ENCODE data around the gene GALNT2. TPM values are rescaled to one million over a fixed set of nuclear protein-coding genes. Genes with fewer than 3 reads are reported as not detected.

Gene GALNT2
- total and polyA plus RNA-seq, 2 donors (not counting 1 experiment from before 2014, with no cell fraction given) = 19.0 to 184 TPM

GRCh38 chr1:230186003-230186863, 119.2 kb downstream of the GALNT2 start:
- no peaks in the 10 kb centered on the region for H3K27me3 Mint-ChIP-seq
- ChIA-PET CTCF (interaction anchor here (1.0 to 1.5 kb wide), 3 partner anchors 9 to 525 kb away, joined by 3 to 4 read pairs (median 4); no protein-coding TSS in a partner anchor), POLR2A (no interaction called here)
- ATAC-seq (ENCODE audit: low read depth) = no peak
- intact Hi-C loops (cut with micrococcal nuclease) = no loop called here
- Histone ChIP-seq H3K4me1 (ENCODE audit: control insufficient read depth in 2 of 2, insufficient read depth in 2 of 2, low read length in 2 of 2) (peaks cover 19 to 20% of the 10 kb centered on the region in 2 donors), H3K27ac (ENCODE audit: low read length in 2 of 2) (no peak overlapping the region), H3K36me3 (replicated peaks in 1 of 2; ENCODE audit: control extremely low read depth in 1 of 2, control insufficient read depth in 1 of 2, extremely low read depth in 1 of 2, insufficient read depth in 2 of 2, low read length in 1 of 2) (peaks cover 0 to 10% of the 10 kb centered on the region in 2 experiments), H3K79me2 (ENCODE audit: control insufficient read depth, insufficient read depth, low read length) (peaks cover 6% of the 10 kb centered on the region), H3K9ac (ENCODE audit: low read length) (no peak overlapping the region), H4K20me1 (ENCODE audit: control insufficient read depth, insufficient read depth, low read length, poor library complexity, severe bottlenecking) (no peaks in the 10 kb centered on the region), H3K27me3 (replicated peaks in 1 of 4; ENCODE audit: control extremely low read depth in 1 of 4, control insufficient read depth in 3 of 4, insufficient read depth in 4 of 4, low read length in 3 of 4) (no peaks in the 10 kb centered on the region), H3K9me3 (ENCODE audit: control extremely low read depth in 1 of 3, control insufficient read depth in 2 of 3, insufficient read depth in 1 of 3, low read length in 2 of 3) (peaks cover 0 to 4% (median 3%) of the 10 kb centered on the region in 3 donors), H2AFZ (ENCODE audit: insufficient read depth, low read depth, low read length, poor library complexity, severe bottlenecking) (no peak overlapping the region), H3K4me2 (replicated peaks; ENCODE audit: low read depth, low read length, poor library complexity, severe bottlenecking) (peak overlapping the region; percentile 1), H3K4me3 (ENCODE audit: control extremely low read depth in 1 of 5, extremely low read depth in 1 of 5, insufficient read depth in 1 of 5, low read depth in 2 of 5, low read length in 4 of 5) (no peak overlapping the region)
- no peak for DNase-seq
- H3K9me3 Mint-ChIP-seq (ENCODE audit: insufficient read depth) = no peaks in the 10 kb centered on the region
- H3K4me3 Mint-ChIP-seq = no peak overlapping the region
- peaks cover 39% of the 10 kb centered on the region for H3K4me1 Mint-ChIP-seq
- TF ChIP-seq EZH2 (IDR thresholded peaks at IDR 0.05; ENCODE audit: borderline replicate concordance, insufficient read depth, low read depth, low read length, poor library complexity, severe bottlenecking) (no peak), CTCF (IDR thresholded peaks at IDR 0.05) (no peak)
- WGBS (ENCODE audit: insufficient coverage) = 91% methylated on average over 7 of the region's 9 CpGs
- H3K27ac Mint-ChIP-seq = no peak overlapping the region

- TF ChIP-seq CTCF (IDR thresholded peaks at IDR 0.05) = no peak
- no peak for TF ChIP-seq EZH2 (IDR thresholded peaks at IDR 0.05; ENCODE audit: borderline replicate concordance, insufficient read depth, low read depth, low read length, poor library complexity, severe bottlenecking)
- Histone ChIP-seq H3K27ac (ENCODE audit: low read length in 2 of 2) (no peak overlapping the region), H3K36me3 (replicated peaks in 1 of 2; ENCODE audit: control extremely low read depth in 1 of 2, control insufficient read depth in 1 of 2, extremely low read depth in 1 of 2, insufficient read depth in 2 of 2, low read length in 1 of 2) (peaks cover 0 to 10% of the 10 kb centered on the region in 2 experiments), H3K4me3 (ENCODE audit: control extremely low read depth in 1 of 5, extremely low read depth in 1 of 5, insufficient read depth in 1 of 5, low read depth in 2 of 5, low read length in 4 of 5) (no peak overlapping the region), H3K79me2 (ENCODE audit: control insufficient read depth, insufficient read depth, low read length) (peaks cover 6% of the 10 kb centered on the region), H3K4me1 (ENCODE audit: control insufficient read depth in 2 of 2, insufficient read depth in 2 of 2, low read length in 2 of 2) (peaks cover 26% of the 10 kb centered on the region in 2 donors), H3K9me3 (ENCODE audit: control extremely low read depth in 1 of 3, control insufficient read depth in 2 of 3, insufficient read depth in 1 of 3, low read length in 2 of 3) (peaks cover 0 to 4% (median 3%) of the 10 kb centered on the region in 3 donors), H3K9ac (ENCODE audit: low read length) (no peak overlapping the region), H2AFZ (ENCODE audit: insufficient read depth, low read depth, low read length, poor library complexity, severe bottlenecking) (no peak overlapping the region), H4K20me1 (ENCODE audit: control insufficient read depth, insufficient read depth, low read length, poor library complexity, severe bottlenecking) (peaks cover 6% of the 10 kb centered on the region), H3K4me2 (replicated peaks; ENCODE audit: low read depth, low read length, poor library complexity, severe bottlenecking) (peak overlapping the region; percentile 1), H3K27me3 (replicated peaks in 1 of 4; ENCODE audit: control extremely low read depth in 1 of 4, control insufficient read depth in 3 of 4, insufficient read depth in 4 of 4, low read length in 3 of 4) (no peaks in the 10 kb centered on the region)
- peaks cover 42% of the 10 kb centered on the region for H3K4me1 Mint-ChIP-seq
- 21% methylated on average over 2 of the region's 4 CpGs for WGBS (ENCODE audit: insufficient coverage)
- no peak overlapping the region for H3K27ac Mint-ChIP-seq
- POLR2A ChIA-PET = interaction anchor here (1.2 kb wide), 1 partner anchor 20 kb away, joined by 3 read pairs; no protein-coding TSS in a partner anchor
- no peak for DNase-seq
- intact Hi-C loops (cut with micrococcal nuclease) = no loop called here
- no peaks in the 10 kb centered on the region for H3K27me3 Mint-ChIP-seq
- H3K4me3 Mint-ChIP-seq = no peak overlapping the region
- no peaks in the 10 kb centered on the region for H3K9me3 Mint-ChIP-seq (ENCODE audit: insufficient read depth)
- CTCF ChIA-PET = interaction anchor here (1.0 to 1.5 kb wide), 3 partner anchors 10 to 526 kb away, joined by 3 to 4 read pairs (median 4); no protein-coding TSS in a partner anchor
- ATAC-seq (ENCODE audit: low read depth) = no peak
Measured at GRCh38 chr1:230186874-230187273, 119.8 kb downstream of the GALNT2 start.
